ENCODE results near the gene FOXE3.

FOXE3 gene

DNA sequence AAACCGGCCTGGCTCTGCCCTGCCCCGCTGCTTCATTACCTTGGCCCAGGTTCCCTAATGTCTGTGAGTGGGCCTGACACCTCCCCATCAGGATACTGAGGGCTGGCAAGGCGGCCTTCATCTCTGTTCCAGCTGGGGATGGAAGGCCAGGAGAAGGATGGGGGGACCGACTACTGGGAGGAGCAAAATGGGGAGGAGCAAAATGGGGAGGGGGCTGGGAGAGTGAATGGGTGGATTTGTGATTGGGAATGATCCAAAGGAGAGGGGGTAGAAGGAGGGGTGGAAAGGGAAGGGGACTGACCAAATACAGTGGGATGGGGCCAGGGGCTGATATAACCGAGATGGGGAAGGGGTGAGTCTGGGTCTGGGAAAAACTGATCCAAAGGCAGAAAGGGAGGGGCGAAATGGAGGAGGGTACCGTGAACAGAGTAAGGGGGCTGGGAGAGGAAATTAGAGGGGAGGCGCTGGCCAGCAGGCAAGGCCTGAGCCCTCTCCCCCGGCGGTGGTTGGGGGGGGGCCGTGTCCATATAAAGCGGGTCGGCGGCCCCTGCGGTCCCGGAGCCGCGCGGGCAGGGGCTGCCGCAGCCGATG is at the start of gene FOXE3:
FOXE3 (plus strand) TSS at position 558 of the 591 bp plus-strand sequence; CDS start at position 589, 31 bp downstream.
- no peak for DNase-seq

DNA sequence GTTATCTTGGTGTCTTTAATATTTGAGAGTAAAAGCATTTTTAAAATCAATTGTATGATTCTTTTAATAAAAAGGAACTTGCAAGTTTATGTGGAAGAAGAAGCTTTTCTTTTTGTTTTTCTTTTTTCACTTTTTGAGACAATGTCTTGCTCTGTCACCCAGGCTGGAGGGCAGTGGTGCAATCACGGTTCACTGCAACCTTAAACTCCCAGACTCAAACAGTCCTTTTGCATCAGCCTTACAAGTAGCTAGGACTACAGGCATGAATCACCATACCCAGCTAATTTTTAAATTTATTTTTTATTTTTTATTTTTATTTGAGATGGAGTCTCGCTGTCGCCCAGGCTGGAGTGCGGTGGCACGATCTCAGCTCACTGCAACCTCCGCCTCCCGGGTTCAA is 48.4 kb upstream of the FOXE3 start:
- no peak for DNase-seq

DNA sequence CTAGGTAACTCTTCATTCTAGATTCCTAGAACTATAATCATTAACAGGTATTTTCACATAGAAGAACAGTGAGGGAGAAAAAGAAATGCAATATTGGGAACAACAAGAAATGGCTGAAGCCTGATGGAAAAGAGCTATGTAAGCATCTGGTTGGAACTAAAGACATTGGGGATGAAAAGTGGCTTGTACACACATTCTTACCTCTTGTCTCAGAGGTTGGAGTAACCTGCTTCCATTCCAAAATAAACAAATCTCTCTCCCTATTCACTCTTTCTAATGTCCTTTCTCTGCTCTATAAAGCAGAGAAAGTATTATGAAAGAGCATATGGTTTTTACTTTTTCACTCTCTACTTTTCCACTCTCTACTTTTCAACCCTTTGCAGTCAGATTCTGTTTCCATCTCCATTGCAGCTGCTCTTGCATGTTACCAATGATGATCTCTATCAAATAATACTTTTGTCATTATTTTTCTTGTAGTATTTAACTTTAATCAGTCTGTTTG is 45.0 kb upstream of the FOXE3 start:
- no peak for DNase-seq

DNA sequence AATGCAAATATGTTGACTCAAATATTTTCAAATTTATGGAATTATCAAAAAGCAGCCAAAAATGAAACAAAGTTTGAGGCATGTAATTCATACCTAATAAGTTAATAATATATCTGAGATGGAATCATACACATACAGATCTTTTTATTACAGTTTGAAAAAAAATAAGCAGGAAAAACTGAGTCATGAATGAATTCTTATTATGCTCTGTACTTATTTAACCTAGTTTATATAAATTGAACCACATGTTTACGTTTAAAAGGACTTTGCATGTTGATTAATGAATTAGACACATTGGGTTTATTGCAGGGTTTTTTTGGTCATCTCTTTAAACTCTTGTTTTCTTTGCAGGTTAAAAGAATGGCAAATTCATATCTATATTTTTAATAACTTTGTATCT is 41.6 kb upstream of the FOXE3 start:
- no peak for DNase-seq

DNA sequence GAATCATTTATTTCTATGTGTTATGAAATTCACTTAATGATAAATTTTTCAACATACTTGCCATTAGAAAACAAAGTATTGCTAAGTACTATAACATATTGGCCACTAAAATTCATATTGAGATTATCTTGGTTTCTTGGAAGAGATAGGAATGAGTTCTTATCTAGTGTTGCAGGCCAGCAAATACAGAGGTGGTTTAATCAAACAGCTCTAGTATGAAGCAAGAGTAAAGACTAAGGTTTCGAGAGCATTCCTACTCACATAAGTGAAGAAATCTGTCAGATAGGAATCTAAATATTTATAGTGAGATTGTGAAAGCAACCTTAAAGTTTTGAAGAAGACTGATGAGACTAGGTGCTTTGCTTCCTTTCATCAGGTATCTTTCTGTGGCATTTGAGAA is 37.9 kb upstream of the FOXE3 start:
- DNase-seq: no peak

DNA sequence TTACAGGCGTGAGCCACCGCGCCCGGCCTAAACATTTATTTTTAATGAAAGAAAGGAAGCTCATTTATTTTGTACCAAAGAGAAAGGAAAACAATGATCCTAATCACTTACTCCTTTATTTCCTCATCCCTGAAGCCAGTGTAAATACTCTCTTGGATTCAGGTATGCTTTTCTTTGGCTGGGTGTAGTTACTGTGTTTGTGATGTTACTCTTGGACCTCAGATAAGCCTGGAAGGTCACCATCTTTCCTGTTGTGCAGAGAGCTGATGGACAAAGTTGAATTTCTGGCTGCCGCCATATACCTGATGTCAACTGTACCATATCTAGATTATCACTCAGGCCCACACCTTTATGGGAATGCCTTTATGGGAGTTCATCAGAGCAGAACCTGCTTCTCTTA is 35.4 kb upstream of the FOXE3 start:
- peak; percentile 42 for DNase-seq

DNA sequence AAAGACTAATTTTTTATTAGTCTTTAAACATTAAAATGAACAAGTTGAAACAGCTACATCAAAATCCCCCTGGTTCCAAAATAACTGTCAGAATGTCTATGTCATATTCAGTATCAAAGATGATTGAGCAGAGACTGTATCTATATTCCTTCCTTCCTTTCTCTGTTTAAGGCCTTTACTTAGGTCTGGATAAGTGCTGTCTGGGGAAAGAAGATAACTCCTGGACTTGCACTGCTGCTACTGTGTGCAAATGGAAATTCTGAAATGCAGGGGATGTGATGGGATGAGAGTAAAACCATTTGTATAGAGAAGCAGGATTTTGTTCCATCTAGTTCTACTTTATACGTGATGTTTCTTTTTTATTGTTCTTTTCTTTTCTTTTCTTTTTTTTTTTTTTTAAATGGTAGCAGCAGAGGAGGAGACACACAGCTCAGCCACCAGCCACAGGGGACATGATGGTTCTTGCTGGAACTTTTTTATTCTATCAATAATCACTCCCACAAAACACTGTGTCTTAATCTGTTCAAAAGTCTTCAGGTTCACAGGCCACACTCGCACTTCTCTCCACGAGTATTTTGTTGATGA is 33.6 kb upstream of the FOXE3 start:
- no peak for DNase-seq

DNA sequence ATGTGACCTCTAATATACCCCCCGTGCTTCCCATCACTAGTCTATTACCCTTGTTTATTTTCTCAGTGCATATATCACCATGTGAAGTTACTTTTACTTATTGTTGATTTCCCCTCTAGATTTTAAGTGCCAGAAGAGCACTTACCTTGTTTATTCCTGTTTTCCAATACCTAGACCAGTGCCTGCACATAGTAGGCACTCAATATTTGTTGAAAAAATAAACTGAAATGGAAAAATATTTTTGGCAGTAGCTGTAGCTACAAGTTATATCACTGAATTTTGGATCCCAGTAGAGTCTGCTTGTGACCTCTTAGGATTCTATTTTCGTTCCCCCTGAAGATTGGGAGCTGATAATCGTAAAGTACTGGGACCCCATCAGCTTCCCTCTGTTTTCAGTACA is 32.0 kb upstream of the FOXE3 start:
- no peak for DNase-seq

DNA sequence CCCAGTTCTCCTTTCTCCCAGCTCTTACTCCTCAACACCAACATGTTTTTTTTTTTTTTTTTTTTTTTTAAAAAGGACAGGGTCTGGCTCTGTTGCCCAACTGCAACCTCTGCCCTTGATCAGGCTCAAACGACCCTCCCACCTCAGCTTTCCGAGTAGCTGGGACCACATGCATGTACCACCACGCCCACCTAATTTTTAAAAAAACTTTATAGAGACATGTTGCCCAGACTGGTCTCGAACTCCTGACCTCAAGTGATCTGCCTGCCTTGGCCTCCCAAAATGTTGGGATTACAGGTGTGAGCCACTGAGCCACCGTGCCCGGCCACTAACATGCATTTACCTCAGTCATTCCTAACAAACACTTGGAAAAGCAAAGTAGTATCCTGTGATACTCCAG is 31.1 kb upstream of the FOXE3 start:
- DNase-seq: no peak

DNA sequence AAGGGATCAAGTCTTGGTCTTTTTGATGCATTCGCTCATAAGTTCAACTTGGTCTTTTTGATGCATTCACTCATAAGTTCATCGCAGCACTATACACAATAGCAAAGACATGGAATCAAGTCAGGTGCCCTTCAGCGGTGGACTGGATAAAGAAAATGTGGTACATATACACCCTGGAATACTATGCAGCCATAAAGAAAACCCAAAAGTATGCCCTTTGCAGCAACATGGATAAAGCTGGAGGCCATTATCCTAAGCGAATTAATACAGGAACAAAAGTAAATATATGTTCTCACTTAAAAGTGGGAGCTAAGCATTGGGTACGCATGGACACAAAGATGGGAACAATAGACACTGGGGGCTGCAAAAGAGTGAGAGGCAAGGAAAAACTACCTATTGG is 29.8 kb upstream of the FOXE3 start:
- no peak for DNase-seq

DNA sequence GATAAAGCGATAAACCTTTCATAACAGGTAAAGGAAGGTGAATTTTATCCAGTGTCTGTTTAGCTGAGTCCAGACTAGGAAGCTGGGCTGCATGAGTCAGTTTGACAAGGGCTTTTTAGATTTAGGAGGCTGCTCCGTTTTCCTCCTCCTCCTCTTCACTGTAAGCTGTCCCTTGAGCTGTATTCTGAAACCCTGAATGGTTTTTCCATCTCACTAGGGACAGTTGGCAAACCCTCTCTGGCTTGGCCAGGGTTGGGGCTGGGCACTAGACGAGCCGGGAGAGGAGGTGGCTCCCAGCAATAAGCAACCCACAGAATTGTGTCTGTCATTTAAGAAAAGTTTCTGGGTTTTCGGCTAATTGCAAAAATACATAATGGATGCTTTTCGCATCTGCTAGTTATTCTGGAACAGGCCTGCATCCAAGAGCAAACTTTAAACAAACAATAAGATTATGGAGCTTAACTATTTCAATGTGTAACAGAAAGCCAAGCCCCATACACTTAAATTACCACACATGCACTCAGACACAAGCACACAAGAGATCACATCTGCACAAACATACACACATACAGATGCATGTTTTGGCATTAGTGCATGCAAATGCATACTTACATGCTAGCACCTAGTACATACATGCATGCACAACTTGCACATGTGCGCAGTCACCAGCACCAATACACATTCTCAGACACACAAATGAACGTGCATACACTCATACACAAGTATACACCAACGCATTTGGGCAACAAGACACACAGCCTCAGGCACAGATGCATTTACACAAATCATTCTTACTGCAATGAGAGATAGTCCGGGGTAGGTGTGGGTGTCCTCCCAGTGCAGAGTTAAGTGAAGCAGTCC is 27.8 kb upstream of the FOXE3 start:
- DNase-seq: no peak

DNA sequence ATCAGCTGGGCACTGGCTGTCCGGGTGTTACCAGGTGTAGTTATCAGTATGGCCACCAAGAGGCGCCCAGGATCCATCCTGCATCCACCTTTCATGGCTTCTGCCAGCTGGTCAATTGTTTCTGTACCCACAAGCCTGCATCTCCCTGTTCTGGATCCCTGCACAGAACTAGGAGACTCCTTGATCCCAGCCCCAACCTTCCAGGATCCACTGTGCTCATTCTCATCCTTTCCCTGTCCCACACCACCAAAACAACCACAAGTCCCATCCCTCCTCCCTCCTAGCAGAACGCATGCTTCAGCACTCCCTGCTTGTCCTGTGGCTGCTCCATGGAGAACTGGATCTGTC is 27.2 kb upstream of the FOXE3 start:
- DNase-seq: peak; percentile 77

DNA sequence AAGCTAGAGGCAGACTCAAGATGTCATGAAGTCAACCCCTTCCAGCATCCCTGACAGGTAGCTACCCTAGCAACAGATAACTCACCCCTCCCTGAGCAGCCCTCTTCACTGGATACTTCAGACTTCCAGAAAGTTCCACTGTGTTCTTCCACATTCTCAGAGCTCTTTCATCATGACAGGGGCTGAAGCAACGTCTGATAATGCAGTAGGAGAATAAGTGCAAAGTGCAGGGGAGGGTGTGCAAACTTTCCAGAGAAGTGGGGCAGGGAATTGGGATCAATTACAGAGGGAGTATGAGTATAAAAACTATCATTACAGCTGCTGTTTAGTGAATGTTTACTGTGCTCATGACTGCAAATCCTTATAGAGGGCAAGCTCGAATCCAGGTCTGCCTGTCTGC is 26.4 kb upstream of the FOXE3 start:
- DNase-seq: no peak

DNA sequence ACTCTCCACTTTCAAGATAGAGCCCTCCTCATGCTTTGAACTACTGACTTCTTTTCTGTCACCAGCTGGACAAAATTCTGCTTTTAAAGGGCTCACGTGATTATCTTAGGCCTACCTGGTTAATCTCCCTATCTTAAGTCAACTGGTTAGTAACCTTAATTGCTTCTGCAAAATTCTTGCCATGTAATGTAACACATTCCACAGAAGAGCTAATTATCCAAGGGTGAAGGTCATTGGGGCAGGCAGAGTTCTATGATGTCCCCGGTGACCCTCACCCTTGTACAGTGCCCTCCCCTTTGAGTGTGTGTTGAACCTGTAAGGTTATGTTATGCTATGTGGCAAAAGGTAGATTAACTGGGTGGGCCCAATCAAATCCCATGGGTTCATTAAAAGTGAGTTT is 25.2 kb upstream of the FOXE3 start:
- DNase-seq: no peak

DNA sequence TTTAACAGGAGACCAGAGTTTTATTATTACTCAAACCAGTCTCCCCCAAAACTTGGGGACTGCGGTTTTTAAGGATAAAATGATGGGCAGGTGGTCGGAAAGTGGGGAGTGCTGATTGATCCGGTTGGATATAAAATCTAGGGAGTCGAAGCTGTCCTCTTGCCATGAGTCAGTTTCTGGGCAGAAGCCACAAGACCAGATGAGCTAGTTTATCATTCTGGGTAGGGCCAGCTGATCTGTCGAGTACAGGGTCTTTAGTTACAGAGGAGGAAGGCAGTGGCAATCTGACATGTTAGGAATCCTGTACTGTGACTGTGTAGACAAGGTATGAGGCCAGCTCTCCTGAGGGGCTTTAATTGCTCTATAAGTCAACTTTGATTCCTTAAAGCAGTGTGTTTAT is 22.9 kb upstream of the FOXE3 start:
- no peak for DNase-seq

DNA sequence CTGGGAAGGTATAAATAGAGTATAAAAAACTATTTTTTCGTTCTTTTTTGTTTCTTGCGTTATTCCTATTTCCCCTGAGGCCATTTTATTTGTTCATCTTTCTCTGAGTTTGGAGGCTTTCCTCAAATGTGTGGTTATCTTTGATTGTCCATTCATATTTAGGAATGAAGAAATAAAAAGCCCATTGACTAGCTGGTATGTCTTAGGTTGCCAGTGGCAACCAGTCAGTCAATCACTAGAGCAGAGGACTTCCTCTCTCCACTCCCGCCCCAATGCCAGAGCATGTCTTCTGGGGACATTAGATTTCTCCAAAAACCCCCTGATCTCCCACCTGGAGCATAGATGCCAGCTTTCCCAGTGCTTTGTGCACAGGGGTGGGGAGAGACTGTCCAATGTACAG is 20.7 kb upstream of the FOXE3 start:
- DNase-seq: no peak

DNA sequence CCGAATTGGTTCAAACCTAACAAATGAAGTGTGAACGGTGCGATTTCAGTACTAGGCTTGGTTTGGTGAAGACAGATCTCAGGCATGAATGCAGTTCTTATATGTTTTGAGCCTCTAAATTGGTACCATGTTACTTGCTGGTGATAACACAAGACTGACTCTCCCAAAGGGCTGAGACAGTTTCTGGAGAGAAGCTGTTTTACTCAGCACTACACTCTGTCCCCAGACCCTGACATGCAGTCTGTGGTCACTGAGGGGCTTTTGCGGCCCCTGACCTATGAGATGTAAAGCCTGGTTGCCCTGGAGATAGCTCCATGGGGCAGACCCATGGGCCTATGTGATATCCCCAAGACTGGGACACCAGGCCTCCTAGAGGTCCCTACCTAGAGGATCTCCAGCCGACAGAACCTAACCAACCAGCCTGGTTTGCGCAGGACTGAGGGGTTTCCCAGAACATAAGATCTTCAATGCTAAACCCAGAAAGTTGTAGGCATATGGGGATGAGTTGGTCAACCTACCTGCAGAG is 19.4 kb upstream of the FOXE3 start:
- no peak for DNase-seq

DNA sequence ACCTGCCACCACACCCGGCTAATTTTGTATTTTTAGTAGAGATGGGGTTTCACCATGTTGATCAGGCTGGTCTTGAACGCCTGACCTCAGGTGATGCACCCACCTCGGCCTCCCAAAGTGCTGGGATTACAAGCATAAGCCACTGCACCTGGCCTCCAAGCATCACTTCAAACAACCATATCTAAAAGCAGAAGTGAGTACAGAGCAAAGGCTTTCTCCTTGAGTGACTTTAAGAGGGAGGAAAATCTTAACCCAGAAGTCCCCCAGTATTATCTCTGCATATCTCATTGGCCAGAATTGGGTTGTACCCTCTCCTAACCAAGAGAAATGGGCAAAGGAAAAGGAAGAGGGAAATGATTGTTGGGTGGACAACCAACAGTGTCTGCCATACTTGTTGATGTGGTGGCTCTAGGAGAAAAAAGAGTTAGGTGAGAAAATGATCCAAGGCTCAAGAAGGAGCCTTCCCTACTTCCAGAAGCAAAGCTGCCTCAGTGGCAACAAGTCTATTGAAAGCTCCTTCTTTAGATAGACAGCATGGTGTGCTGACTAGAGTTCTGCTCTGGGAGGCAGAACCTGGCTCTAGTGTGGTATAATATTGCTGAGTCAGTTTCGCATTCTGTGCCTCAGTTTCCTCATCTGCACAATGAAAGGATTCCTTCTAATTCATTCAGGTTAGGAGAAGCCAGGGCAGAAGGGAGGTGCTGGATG is 16.8 kb upstream of the FOXE3 start:
- no peak for DNase-seq

DNA sequence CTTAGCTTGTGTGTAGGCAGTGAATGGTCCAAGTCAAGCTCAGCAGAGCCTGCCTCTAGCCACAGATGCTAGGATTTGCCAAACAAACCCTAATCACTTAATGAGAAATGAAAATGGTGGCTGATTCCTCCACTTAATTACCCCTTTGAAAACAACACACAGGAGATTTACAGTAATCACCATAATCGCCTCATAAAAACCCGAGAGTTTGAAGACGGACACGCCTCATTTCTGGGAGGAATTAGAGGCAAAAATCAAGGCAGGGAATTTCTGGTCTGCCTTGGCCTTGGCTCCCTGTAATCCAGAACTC is 16.3 kb upstream of the FOXE3 start:
- DNase-seq: no peak

DNA sequence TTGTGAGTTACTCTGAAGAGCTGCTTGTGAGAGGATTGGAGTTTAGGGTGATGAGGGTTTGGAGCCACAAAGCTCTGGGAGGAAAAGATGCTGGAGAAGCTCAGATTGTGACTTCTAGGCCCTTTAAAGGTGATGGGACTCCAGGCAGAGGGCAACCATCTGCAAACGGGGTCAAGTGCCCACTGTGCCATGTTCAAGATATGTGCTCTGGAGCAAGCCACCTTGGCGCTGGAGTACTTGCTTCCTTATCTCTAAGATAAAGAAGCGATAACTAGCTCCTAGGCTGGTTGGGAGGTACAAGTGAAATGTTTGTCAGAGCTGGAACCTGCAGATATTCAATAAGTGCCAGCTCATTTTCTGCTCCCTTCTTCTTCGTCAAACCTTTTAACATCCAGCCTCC is 14.3 kb upstream of the FOXE3 start:
- DNase-seq: no peak

DNA sequence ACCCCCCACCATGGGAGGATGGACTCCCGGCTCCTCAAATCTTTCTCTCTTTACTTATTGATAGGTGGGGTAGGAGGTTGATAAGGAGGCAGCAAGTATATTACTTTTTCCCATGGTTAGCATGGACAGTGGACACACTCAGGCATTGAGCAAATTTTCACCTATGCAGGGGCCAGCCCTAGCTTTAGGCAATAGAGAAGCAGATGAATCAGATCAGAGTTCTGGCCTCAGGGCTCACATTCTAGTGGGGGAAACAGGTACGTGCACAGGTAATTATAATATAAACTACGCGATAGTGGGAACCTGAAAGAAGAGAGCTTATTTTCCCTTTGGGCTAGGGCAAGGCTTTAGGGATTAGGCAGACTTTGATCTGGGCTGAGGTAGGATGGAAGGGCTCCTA is 13.5 kb upstream of the FOXE3 start:
- no peak for DNase-seq

DNA sequence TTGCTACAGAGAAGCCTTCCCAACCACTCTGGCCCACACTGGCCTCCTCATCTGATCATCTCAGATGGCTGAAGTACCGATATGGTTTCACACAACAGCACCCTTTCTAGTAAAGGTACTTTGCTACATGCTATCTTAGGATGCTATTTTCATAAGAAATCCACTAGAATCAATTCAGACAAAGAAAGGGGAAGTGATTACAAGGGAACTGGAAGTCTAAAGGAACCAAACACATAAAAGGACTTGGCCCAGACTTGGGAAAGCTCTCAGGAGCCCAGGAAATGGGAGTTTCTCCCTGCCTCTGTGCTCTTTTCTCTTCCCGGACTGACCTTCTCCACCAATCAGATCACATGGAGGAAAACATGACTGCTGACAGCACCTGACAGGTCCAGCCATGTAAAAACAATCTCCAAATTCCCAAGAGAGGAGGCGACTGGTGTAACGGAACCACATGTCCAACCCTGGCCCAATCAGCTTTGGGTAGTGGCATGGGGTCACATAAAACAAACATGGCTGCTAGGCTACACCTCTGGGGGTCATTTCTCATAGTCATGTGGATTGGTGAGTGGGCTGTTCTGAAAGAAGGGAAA is 12.7 kb upstream of the FOXE3 start:
- DNase-seq: no peak

DNA sequence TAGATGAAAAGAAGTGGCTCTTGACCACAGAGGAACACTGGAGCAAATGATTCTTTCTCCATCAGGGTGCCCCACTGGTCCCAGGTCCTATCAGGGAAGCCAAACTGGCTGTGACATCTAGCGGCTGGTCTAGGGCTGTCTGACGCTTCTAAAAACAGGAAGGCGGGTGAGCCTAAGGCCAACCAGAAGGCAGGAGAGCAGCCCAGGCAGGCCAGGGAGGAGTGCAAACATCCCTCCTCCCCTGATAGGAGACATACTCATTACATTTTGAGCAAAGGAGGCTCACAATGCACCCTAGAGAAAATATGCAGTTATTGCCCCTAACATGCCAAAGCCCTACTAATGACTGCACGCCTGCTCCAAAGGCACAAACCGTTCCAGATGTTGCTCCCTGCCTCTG is 10.4 kb upstream of the FOXE3 start:
- DNase-seq: no peak
